GM10248 (cell line): ENCODE results near the gene GOLIM4.

ENCODE experiments used
- CTCF ChIA-PET: fragments of 300-600 bp; sonication (Branson Sonifier 250); formaldehyde crosslinking; extraction: SDS; loops from one replicate; lab custom pipeline; 2021; ENCODE audit warnings: antibody characterized with exemption; lab: Yijun Ruan, JAX
- POLR2A ChIA-PET: fragments of 350-650 bp; sonication (Branson Sonifier 250); formaldehyde crosslinking; extraction: SDS; loops from one replicate; lab custom pipeline; 2020; ENCODE audit warnings: antibody characterized with exemption; lab: Yijun Ruan, JAX
- DNase-seq: peaks from one replicate; pipeline ENCODE4 v3.0.0; 2012; ENCODE audit errors: extremely low spot score
- CTCF ChIP-seq: IDR thresholded peaks from 2 replicates; pipeline ENCODE4 v1.5.1; 2012; ENCODE audit warnings: mild to moderate bottlenecking, low read depth; ENCODE audit errors: extremely low read depth, missing control alignments, control extremely low read depth

Gene GOLIM4

GRCh38 chr3:168080499-168081170 lies 15.1 kb downstream of the GOLIM4 start:
- TF ChIP-seq CTCF: no peak
- DNase-seq: no peak
- POLR2A ChIA-PET: no interaction called here
- CTCF ChIA-PET: interaction anchor here (2.4 kb wide), 1 partner anchor 14 kb away, joined by 7 read pairs; no protein-coding TSS in a partner anchor

- DNase-seq: no peak
- POLR2A ChIA-PET: no interaction called here
- CTCF ChIA-PET: interaction anchor here (2.8 kb wide), 1 partner anchor 8 kb away, joined by 12 read pairs; no protein-coding TSS in a partner anchor
- TF ChIP-seq CTCF: no peak
Observed at GRCh38 chr3:168080022-168080421, 15.7 kb downstream of the GOLIM4 start.

- ChIA-PET CTCF (interaction anchor here (2.8 kb wide), 1 partner anchor 11 kb away, joined by 12 read pairs; no protein-coding TSS in a partner anchor), POLR2A (no interaction called here)
- TF ChIP-seq CTCF: no peak
- no peak for DNase-seq
Observed at GRCh38 chr3:168077091-168077490, 18.6 kb downstream of the GOLIM4 start.

GRCh38 chr3:168073842-168074605 lies 21.7 kb downstream of the GOLIM4 start:
- DNase-seq: no peak
- TF ChIP-seq CTCF: no peak
- ChIA-PET CTCF (interaction anchor here (0.8 to 2.4 kb wide), 5 partner anchors 8 to 22 kb away, joined by 3 to 15 read pairs (median 3); no protein-coding TSS in a partner anchor), POLR2A (interaction anchor here (0.6 kb wide), 1 partner anchor 22 kb away, joined by 3 read pairs; the partner anchor contains the start of gene GOLIM4)

GRCh38 chr3:168072323-168072650 lies 23.4 kb downstream of the GOLIM4 start:
- no peak for DNase-seq
- no peak for TF ChIP-seq CTCF
- ChIA-PET CTCF (interaction anchor here (1.0 to 2.4 kb wide), 3 partner anchors 10 to 15 kb away, joined by 3 to 15 read pairs (median 5); no protein-coding TSS in a partner anchor), POLR2A (interaction anchor here (0.7 kb wide), 1 partner anchor 9 kb away, joined by 3 read pairs; no protein-coding TSS in a partner anchor)

- CTCF ChIA-PET: interaction anchor here (1.0 to 2.4 kb wide), 4 partner anchors 10 to 770 kb away, joined by 3 to 15 read pairs (median 4); no protein-coding TSS in a partner anchor
- TF ChIP-seq CTCF: no peak
- DNase-seq: no peak
- POLR2A ChIA-PET: interaction anchor here (0.7 kb wide), 1 partner anchor 10 kb away, joined by 3 read pairs; no protein-coding TSS in a partner anchor
Observed at GRCh38 chr3:168071591-168072322, 24.0 kb downstream of the GOLIM4 start.
